Gastrocnemius medialis (tissue), 4 donors: ENCODE results near the gene ANKRD53.

Experiments used
- POLR2A ChIP-seq, 2 donors: fragments of 450-650 bp; IDR thresholded peaks; one replicate each; pipeline ENCODE4 v1.6.1; 2017; ENCODE audit warnings: antibody characterized with exemption in 2 of 2, mild to moderate bottlenecking in 2 of 2, moderate library complexity in 2 of 2
- TF ChIP-seq, protein P1 (sequence below), 5 experiments: fragments of 450-650 bp in 3 of 5; fragments of 200-600 bp in 2 of 5; sonication (generic) in 2 of 5; IDR thresholded peaks in 4 of 5; conservative IDR thresholded peaks in 1 of 5; 1 replicate in 4 of 5; 2 replicates in 1 of 5; pipeline ENCODE4 v1.5.1; 2016 to 2019; ENCODE audit warnings: antibody characterized with exemption in 5 of 5, mild to moderate bottlenecking in 3 of 5, moderate library complexity in 3 of 5

DNA sequence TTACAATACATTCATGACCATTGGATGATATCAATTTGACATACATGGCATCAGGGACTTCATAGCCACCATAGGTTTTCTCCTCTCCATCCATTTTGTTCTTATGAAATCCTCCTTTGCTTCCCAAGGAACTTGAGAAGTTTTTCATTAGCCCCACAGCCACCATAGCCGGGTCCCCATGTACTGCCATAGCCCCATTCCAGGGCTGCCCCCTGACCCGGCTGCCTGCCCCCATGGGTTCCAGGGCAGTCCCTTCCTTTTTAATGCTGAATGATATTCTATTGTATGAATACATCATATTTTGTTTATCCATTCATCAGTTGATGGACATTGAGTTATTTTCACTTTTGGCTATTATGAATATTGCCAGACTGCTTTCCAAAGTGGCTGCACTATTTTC is 22.3 kb upstream of the ANKRD53 start:
- no peak for TF ChIP-seq POLR2A (IDR thresholded peaks at IDR 0.05)
- TF ChIP-seq, protein P1, sequence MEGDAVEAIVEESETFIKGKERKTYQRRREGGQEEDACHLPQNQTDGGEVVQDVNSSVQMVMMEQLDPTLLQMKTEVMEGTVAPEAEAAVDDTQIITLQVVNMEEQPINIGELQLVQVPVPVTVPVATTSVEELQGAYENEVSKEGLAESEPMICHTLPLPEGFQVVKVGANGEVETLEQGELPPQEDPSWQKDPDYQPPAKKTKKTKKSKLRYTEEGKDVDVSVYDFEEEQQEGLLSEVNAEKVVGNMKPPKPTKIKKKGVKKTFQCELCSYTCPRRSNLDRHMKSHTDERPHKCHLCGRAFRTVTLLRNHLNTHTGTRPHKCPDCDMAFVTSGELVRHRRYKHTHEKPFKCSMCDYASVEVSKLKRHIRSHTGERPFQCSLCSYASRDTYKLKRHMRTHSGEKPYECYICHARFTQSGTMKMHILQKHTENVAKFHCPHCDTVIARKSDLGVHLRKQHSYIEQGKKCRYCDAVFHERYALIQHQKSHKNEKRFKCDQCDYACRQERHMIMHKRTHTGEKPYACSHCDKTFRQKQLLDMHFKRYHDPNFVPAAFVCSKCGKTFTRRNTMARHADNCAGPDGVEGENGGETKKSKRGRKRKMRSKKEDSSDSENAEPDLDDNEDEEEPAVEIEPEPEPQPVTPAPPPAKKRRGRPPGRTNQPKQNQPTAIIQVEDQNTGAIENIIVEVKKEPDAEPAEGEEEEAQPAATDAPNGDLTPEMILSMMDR (IDR thresholded peaks at IDR 0.05 in 4 of 5, conservative IDR thresholded peaks at IDR 0.05 in 1 of 5) = no peak
